ENCODE results near the gene PHF2.

DNA sequence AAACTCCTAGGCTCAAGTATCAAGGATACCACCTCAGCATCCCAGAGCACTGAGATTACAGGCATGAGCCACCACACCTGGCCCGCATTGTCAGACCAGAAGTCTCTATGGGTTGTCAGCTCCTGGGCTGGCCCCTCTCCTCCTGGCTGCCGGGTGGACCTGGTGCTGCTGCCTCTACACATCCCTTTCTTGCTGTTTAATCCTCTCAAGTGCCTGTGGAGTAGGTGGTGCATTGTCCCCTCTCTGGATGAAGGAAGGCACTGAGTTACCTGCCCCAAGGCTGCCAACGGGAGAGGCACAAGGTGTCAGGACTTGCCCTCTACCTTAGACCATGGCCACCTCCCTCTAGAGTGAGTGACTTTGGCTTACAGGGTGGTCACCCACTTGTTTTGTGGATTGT, 37.4 kb downstream of the PHF2 start:
- TF ChIP-seq, protein P1, sequence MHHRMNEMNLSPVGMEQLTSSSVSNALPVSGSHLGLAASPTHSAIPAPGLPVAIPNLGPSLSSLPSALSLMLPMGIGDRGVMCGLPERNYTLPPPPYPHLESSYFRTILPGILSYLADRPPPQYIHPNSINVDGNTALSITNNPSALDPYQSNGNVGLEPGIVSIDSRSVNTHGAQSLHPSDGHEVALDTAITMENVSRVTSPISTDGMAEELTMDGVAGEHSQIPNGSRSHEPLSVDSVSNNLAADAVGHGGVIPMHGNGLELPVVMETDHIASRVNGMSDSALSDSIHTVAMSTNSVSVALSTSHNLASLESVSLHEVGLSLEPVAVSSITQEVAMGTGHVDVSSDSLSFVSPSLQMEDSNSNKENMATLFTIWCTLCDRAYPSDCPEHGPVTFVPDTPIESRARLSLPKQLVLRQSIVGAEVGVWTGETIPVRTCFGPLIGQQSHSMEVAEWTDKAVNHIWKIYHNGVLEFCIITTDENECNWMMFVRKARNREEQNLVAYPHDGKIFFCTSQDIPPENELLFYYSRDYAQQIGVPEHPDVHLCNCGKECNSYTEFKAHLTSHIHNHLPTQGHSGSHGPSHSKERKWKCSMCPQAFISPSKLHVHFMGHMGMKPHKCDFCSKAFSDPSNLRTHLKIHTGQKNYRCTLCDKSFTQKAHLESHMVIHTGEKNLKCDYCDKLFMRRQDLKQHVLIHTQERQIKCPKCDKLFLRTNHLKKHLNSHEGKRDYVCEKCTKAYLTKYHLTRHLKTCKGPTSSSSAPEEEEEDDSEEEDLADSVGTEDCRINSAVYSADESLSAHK (tag by site-specific recombination; IDR thresholded peaks at IDR 0.05) = no peak
- TF ChIP-seq ZNF629 (tag by site-specific recombination; IDR thresholded peaks at IDR 0.05) (no peak), ZNF341 (tag by site-specific recombination; IDR thresholded peaks at IDR 0.05; ENCODE audit: low read depth) (no peak), ZNF830 (tag by site-specific recombination; IDR thresholded peaks at IDR 0.05; ENCODE audit: low read depth) (no peak), ZEB2 (tag by site-specific recombination; IDR thresholded peaks at IDR 0.05) (no peak), GLIS1 (tag by site-specific recombination; IDR thresholded peaks at IDR 0.05) (no peak)
- TF ChIP-seq, protein P2, sequence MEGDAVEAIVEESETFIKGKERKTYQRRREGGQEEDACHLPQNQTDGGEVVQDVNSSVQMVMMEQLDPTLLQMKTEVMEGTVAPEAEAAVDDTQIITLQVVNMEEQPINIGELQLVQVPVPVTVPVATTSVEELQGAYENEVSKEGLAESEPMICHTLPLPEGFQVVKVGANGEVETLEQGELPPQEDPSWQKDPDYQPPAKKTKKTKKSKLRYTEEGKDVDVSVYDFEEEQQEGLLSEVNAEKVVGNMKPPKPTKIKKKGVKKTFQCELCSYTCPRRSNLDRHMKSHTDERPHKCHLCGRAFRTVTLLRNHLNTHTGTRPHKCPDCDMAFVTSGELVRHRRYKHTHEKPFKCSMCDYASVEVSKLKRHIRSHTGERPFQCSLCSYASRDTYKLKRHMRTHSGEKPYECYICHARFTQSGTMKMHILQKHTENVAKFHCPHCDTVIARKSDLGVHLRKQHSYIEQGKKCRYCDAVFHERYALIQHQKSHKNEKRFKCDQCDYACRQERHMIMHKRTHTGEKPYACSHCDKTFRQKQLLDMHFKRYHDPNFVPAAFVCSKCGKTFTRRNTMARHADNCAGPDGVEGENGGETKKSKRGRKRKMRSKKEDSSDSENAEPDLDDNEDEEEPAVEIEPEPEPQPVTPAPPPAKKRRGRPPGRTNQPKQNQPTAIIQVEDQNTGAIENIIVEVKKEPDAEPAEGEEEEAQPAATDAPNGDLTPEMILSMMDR (tag by site-specific recombination; IDR thresholded peaks at IDR 0.05) = no peak
- TF ChIP-seq, protein P3, sequence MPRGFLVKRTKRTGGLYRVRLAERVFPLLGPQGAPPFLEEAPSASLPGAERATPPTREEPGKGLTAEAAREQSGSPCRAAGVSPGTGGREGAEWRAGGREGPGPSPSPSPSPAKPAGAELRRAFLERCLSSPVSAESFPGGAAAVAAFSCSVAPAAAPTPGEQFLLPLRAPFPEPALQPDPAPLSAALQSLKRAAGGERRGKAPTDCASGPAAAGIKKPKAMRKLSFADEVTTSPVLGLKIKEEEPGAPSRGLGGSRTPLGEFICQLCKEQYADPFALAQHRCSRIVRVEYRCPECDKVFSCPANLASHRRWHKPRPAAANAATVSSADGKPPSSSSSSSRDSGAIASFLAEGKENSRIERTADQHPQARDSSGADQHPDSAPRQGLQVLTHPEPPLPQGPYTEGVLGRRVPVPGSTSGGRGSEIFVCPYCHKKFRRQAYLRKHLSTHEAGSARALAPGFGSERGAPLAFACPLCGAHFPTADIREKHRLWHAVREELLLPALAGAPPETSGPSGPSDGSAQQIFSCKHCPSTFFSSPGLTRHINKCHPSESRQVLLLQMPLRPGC (tag by site-specific recombination; IDR thresholded peaks at IDR 0.05) = no peak

Data from HEK293 (cell line).